HUES48 (cell line): ENCODE results near the gene AGAP1.

ENCODE experiments used
- H3K27ac ChIP-seq: one replicate; pipeline ENCODE4 v1.7.0; 2013; ENCODE audit warnings: low read depth, low read length, inconsistent platforms
- H3K27me3 ChIP-seq: 2 replicates; pipeline ENCODE4 v1.6.1; 2013; ENCODE audit warnings: mild to moderate bottlenecking, low read length; ENCODE audit not compliant: control insufficient read depth, insufficient read depth
- H3K36me3 ChIP-seq: 2 replicates; pipeline ENCODE4 v1.6.1; 2013; ENCODE audit warnings: low read length; ENCODE audit not compliant: control insufficient read depth, insufficient read depth
- H3K4me1 ChIP-seq: 2 replicates; pipeline ENCODE4 v1.6.1; 2013; ENCODE audit warnings: mild to moderate bottlenecking, low read length; ENCODE audit not compliant: control insufficient read depth, insufficient read depth
- H3K4me3 ChIP-seq: 2 replicates; pipeline ENCODE4 v1.5.1; 2013; ENCODE audit warnings: mild to moderate bottlenecking, low read depth, low read length
- H3K9ac ChIP-seq: 2 replicates; pipeline ENCODE4 v1.6.1; 2013; ENCODE audit warnings: mild to moderate bottlenecking, low read depth, low read length, moderate library complexity
- H3K9me3 ChIP-seq: 2 replicates; pipeline ENCODE4 v1.6.1; 2013; ENCODE audit warnings: low read length; ENCODE audit not compliant: control insufficient read depth, insufficient read depth

AGAP1 gene

DNA sequence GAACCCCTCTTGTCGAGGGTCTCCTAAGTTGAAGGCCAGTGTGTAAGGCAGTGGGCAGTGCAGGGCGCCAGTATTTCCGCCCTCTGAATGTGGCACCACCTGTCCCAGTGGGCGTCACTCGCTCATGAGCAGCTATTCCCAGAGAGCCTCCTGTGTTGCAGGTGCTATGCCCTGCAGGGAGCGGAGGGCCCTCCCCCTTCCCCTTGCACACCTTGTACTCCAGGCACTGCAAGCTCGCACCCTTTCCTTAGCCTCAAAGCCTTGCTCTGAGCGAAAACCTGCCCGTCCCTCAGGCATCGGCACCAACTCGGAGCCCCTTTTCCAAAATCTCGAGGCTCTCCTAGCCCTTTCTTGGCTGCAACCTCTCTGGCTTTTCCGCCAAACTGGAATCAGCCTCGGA lies 282.7 kb downstream of the AGAP1 start:
- H3K4me1 ChIP-seq: peaks cover 15% of the 10 kb centered on the region
- H3K27me3 ChIP-seq: no peaks in the 10 kb centered on the region
- H3K27ac ChIP-seq: no peak overlapping the region
- H3K9ac ChIP-seq: no peak overlapping the region
- no peak overlapping the region for H3K4me3 ChIP-seq
- H3K9me3 ChIP-seq: no peaks in the 10 kb centered on the region
- peaks cover 4% of the 10 kb centered on the region; the same call in 1 of the 2 replicates for H3K36me3 ChIP-seq

DNA sequence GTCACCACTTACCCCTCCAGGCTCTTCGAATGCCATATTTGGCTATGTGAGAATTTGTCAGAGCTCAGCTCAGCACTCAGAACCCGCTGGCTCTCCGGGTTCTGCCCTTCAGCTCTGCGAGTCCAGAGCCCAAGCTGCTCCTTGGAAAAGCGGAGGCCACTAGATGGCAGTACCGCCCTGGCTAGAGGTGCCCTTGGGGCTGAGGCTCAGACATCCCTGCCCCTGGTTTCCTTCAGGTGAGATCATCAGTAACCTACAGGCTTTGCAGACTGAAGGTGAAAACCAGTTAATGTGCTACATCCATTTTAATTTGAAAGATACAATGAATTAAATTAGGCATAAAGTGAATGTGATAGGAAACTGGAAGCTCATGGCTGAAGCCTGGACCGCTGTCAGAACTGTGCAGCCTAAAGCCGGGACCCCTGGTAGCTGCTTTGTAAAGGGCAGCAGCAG lies 285.6 kb downstream of the AGAP1 start:
- Histone ChIP-seq H3K9me3 (no peaks in the 10 kb centered on the region), H3K27me3 (no peaks in the 10 kb centered on the region), H3K36me3 (peaks cover 4% of the 10 kb centered on the region; the same call in 1 of the 2 replicates), H3K27ac (no peak overlapping the region), H3K4me3 (no peak overlapping the region), H3K4me1 (peaks cover 2% of the 10 kb centered on the region; the same call in 1 of the 2 replicates), H3K9ac (no peak overlapping the region)

DNA sequence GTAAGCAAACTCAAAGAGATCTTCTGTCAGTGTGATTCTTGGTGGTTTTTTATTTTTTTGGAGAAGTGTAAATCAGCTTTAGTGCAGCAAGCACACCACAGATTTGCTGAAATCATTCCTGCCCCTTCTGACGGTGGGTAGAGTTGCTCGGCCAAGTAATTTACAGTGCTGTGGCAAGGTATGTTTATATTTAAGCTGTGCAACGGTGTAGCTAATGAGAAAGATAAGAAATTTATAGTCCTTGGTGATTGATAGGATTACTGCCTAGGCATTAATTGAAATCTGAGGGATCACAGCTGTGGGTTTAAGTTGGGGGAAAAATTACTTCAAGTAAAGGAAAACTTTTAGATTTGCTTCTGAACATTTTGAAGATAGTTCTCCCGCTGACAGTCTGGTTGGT lies 286.6 kb downstream of the AGAP1 start:
- H3K4me1 ChIP-seq: no peaks in the 10 kb centered on the region
- no peaks in the 10 kb centered on the region for H3K9me3 ChIP-seq
- no peak overlapping the region for H3K27ac ChIP-seq
- H3K36me3 ChIP-seq: peaks cover 4% of the 10 kb centered on the region; the same call in 1 of the 2 replicates
- no peak overlapping the region for H3K9ac ChIP-seq
- no peak overlapping the region for H3K4me3 ChIP-seq
- no peaks in the 10 kb centered on the region for H3K27me3 ChIP-seq

GRCh38 chr2:235781775-235782174 lies 287.9 kb downstream of the AGAP1 start:
- Histone ChIP-seq H3K27me3 (no peaks in the 10 kb centered on the region), H3K4me1 (no peaks in the 10 kb centered on the region), H3K9me3 (no peaks in the 10 kb centered on the region), H3K4me3 (no peak overlapping the region), H3K36me3 (peaks cover 4% of the 10 kb centered on the region; the same call in 1 of the 2 replicates), H3K27ac (no peak overlapping the region), H3K9ac (no peak overlapping the region)

DNA sequence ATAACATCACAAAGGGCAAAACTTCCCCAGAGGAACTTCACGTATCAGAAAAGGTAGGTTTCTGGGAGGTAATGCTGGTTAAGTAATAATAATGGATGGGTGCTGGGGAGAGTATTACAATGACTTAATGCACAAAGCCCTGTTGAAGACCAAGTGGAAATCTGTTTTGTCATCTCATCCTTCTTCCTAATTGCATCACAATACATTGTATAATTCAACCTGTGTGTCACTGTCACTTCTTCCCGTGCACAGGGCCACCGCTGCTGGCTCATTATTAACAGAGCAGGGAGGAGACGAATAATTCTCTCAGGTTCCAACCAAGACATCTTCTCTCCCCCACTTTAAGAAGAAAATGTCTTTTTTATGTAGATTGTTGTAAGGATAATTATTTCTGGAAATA lies 290.9 kb downstream of the AGAP1 start:
- no peaks in the 10 kb centered on the region for H3K27me3 ChIP-seq
- no peak overlapping the region for H3K27ac ChIP-seq
- H3K36me3 ChIP-seq: peaks cover 4% of the 10 kb centered on the region
- no peak overlapping the region for H3K4me3 ChIP-seq
- no peaks in the 10 kb centered on the region for H3K4me1 ChIP-seq
- no peak overlapping the region for H3K9ac ChIP-seq
- H3K9me3 ChIP-seq: no peaks in the 10 kb centered on the region

GRCh38 chr2:235789552-235789951 lies 295.7 kb downstream of the AGAP1 start:
- Histone ChIP-seq H3K9ac (no peak overlapping the region), H3K4me1 (no peaks in the 10 kb centered on the region), H3K27me3 (no peaks in the 10 kb centered on the region), H3K27ac (no peak overlapping the region), H3K9me3 (no peaks in the 10 kb centered on the region), H3K4me3 (no peak overlapping the region), H3K36me3 (peaks cover 4% of the 10 kb centered on the region)

DNA sequence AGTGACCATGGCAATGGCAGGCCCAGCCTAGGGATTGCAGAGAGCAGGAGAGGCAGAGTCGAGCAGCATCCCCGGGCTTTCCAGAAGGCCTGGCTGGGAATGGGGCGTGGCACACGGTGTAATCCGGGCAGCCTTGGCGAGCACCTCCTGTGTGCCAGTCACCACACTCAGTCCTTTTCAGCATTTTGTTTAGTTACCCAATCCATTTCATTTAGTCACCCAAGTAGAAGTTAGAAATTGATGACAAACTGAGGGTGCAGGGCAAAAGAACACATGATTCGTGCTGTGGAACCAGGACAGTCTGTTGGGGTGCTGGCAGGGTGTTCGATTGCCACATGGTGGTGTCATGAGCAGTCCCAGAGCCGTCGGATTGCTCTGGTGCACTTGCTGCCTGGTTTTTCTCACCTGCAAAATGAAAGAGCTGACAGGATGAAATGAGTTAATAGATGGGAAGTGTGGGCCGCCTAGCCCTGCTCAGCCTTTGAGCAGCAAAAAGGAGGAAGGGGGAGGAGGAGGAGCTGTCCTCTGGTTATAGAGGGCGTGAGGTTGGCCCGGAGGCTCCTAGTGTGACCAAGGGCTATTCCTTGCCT lies 299.4 kb downstream of the AGAP1 start:
- Histone ChIP-seq H3K36me3 (peaks cover 9% of the 10 kb centered on the region), H3K9me3 (no peaks in the 10 kb centered on the region), H3K9ac (no peak overlapping the region), H3K27me3 (no peaks in the 10 kb centered on the region), H3K27ac (no peak overlapping the region), H3K4me3 (no peak overlapping the region), H3K4me1 (peaks cover 4% of the 10 kb centered on the region; the same call in 1 of the 2 replicates)

GRCh38 chr2:235799281-235799680 lies 305.4 kb downstream of the AGAP1 start:
- no peak overlapping the region for H3K27ac ChIP-seq
- no peaks in the 10 kb centered on the region for H3K9me3 ChIP-seq
- H3K4me1 ChIP-seq: peaks cover 4% of the 10 kb centered on the region; the same call in 1 of the 2 replicates
- no peak overlapping the region for H3K4me3 ChIP-seq
- peaks cover 40% of the 10 kb centered on the region for H3K36me3 ChIP-seq
- H3K9ac ChIP-seq: no peak overlapping the region
- H3K27me3 ChIP-seq: no peaks in the 10 kb centered on the region

DNA sequence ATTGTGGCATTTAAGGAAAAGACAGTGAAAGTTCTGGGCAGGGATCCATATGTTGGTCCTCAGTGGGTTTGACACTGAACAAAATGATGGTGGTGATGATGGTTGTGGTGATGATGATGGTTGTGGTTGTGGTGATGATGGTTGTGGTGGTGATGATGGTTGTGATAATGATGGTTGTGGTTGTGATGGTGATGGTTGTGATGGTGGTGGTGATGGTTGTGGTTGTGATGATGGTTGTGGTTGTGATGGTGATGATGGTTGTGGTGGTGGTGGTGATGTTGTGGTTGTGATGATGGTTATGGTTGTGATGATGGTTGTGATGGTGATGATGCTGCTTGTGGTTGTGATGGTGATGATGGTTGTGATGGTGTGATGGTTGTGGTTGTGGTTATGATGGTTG lies 308.7 kb downstream of the AGAP1 start:
- H3K9ac ChIP-seq: no peak overlapping the region
- H3K9me3 ChIP-seq: no peaks in the 10 kb centered on the region
- no peaks in the 10 kb centered on the region for H3K27me3 ChIP-seq
- peaks cover 38% of the 10 kb centered on the region for H3K36me3 ChIP-seq
- H3K4me3 ChIP-seq: no peak overlapping the region
- H3K27ac ChIP-seq: no peak overlapping the region
- H3K4me1 ChIP-seq: peaks cover 12% of the 10 kb centered on the region

DNA sequence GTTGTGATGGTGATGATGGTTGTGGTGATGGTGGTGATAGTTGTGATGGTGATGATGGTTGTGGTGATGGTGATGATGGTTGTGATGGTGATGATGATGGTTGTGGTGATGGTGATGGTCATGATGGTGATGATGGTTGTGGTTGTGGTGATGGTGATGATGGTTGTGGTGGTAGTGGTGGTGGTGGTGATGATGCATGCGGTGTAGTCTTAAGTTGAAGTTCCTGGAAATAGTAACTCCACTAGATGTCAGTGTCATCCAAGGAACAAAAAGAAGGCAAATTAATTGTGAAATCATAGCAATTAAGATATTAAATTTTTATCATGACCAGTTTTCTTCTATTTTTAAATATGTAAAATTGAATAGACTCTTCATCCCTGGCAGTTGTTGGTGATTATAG lies 309.2 kb downstream of the AGAP1 start:
- Histone ChIP-seq H3K9ac (no peak overlapping the region), H3K4me3 (no peak overlapping the region)

DNA sequence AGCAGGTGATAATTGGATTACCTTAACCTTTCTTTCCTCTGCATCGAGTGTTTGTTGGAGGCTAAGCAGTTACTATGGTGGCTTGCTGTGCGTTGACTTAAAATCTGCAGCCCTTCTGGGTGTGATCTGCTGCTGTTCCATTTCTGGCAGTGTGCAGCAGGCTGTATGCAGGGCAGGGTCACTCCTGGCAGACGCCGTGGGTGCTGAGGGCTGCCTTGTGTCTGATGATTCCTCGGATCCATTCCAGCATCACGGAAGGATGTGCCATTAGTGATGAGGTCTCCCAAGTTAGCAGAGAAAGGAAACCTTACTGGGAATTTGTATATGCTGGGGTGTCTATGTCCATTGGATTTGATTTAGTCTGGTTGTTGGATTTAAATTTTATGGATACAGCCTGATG lies 310.8 kb downstream of the AGAP1 start:
- Histone ChIP-seq H3K27ac (no peak overlapping the region), H3K27me3 (no peaks in the 10 kb centered on the region), H3K9ac (no peak overlapping the region), H3K4me1 (peaks cover 18% of the 10 kb centered on the region), H3K36me3 (peaks cover 29% of the 10 kb centered on the region), H3K4me3 (no peak overlapping the region), H3K9me3 (no peaks in the 10 kb centered on the region)

More for the DNA sequence above, 309.2 kb downstream of the AGAP1 start:
- H3K27ac ChIP-seq: no peak overlapping the region
- peaks cover 37% of the 10 kb centered on the region for H3K36me3 ChIP-seq
- H3K27me3 ChIP-seq: no peaks in the 10 kb centered on the region
- no peaks in the 10 kb centered on the region for H3K9me3 ChIP-seq
- H3K4me1 ChIP-seq: peaks cover 17% of the 10 kb centered on the region
